Dermis blood vessel endothelial cell (primary cell): Measurements from ENCODE around the gene PCDHA12. TPM values are rescaled to one million over a fixed set of nuclear protein-coding genes. Genes with fewer than 3 reads are reported as not detected.
"Not testable (repeated sequence)": the region's sequence is repeated elsewhere in the genome, so short reads cannot be mapped to it uniquely, and the experiment has no call there.

Experiments
- DNase-seq: peaks from one replicate; pipeline ENCODE4 v3.0.0; 2010
- total RNA-seq: library from RNA; depleted of rRNA; stranded (reverse); fragments of >200 nt; gene quantifications from 2 replicates; pipeline ENCODE4 v1.2.3, GENCODE V29; 2014

Gene PCDHA12
- total RNA-seq, 1 donor from 2014 or later: 0.17 TPM

- no peak for DNase-seq
Measured at GRCh38 chr5:140862441-140863295, 12.4 kb upstream of the PCDHA12 start.

- DNase-seq: peak; percentile 22
Measured at GRCh38 chr5:140868721-140869554, 6.2 kb upstream of the PCDHA12 start, which contains the start of gene PCDHA11. Gene PCDHA11, plus strand, starts transcription at chr5:140868957. Its CDS starts 147 bp downstream, at chr5:140869104.

- peak; percentile 5 for DNase-seq
Measured at GRCh38 chr5:140869555-140869886, 5.6 kb upstream of the PCDHA12 start.

- no peak for DNase-seq
Measured at GRCh38 chr5:140870221-140871201, 4.6 kb upstream of the PCDHA12 start.

GRCh38 chr5:140876541-140877261 is 1.6 kb downstream of the PCDHA12 start:
- not testable (repeated sequence) for DNase-seq

- no peak for DNase-seq
Measured at GRCh38 chr5:140877262-140877581, 2.1 kb downstream of the PCDHA12 start.

- DNase-seq: peak; percentile 5
Measured at GRCh38 chr5:140881889-140882590, 6.9 kb downstream of the PCDHA12 start, which contains the start of gene PCDHA13. Gene PCDHA13, plus strand, starts transcription at chr5:140882124. Its CDS starts 145 bp downstream, at chr5:140882269.

GRCh38 chr5:140882591-140882899 is 7.4 kb downstream of the PCDHA12 start:
- no peak for DNase-seq

GRCh38 chr5:140883373-140883772 is 8.3 kb downstream of the PCDHA12 start:
- no peak for DNase-seq

GRCh38 chr5:140883927-140884697 is 9.0 kb downstream of the PCDHA12 start:
- no peak for DNase-seq

- DNase-seq: no peak
Measured at GRCh38 chr5:140916325-140916724, 41.2 kb downstream of the PCDHA12 start.

- DNase-seq: no peak
Measured at GRCh38 chr5:140923601-140924000, 48.5 kb downstream of the PCDHA12 start.

GRCh38 chr5:140925806-140926442 is 50.8 kb downstream of the PCDHA12 start, which contains the start of gene PCDHAC1:
Gene PCDHAC1, plus strand, starts transcription at chr5:140926299. Its CDS starts 594 bp downstream, at chr5:140926893.
- peak; percentile 0 for DNase-seq

GRCh38 chr5:140926443-140927227 is 51.5 kb downstream of the PCDHA12 start:
- peak; percentile 75 for DNase-seq

GRCh38 chr5:140927228-140927573 is 52.1 kb downstream of the PCDHA12 start:
- no peak for DNase-seq
